GM23248 (cell line): ENCODE results near the gene MAPK8IP3.

Experiments
- EZH2 ChIP-seq: fragments of 200-600 bp; sonication (generic); IDR thresholded peaks from 2 replicates; pipeline ENCODE4 v1.6.1; 2018; ENCODE audit warnings: antibody characterized with exemption, mild to moderate bottlenecking; ENCODE audit not compliant: insufficient read depth, poor library complexity, severe bottlenecking
- EZH2phosphoT487 ChIP-seq: fragments of 200-600 bp; sonication (generic); IDR thresholded peaks from 2 replicates; pipeline ENCODE4 v1.6.1; 2018; ENCODE audit warnings: antibody characterized with exemption, moderate library complexity, mild to moderate bottlenecking, low read depth; ENCODE audit not compliant: insufficient read depth

DNA sequence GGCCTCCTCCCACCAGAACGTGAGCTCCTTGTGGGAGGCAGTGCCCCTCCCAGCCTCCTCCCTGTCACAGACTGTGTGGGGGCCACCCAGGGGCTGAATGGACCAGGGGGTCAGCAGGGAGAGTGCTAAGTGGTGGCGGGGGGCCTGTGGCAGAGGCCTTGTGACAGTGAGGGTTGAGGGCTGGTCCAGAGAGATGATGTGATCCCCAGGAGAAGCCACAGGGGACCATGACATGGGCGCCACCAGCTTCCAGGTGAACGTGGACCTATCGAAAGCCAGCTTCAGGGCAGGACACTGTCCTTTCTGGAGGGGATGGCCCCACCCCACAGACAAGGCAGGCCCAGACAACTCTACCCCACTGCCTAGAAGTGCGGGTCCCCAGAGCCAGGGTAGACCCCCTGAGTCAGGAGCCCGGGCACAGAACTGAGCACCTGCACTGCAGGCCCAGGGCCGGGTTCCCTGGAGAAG is 73.3 kb downstream of the MAPK8IP3 start:
- no peak for TF ChIP-seq EZH2
- TF ChIP-seq EZH2phosphoT487: no peak
